Erythroblast (primary cell): ENCODE results near the gene UBR3.
A peak's percentile ranks its signal among the peaks of the same experiment; 100 is the strongest.
"Not testable (repeated sequence)": the region's sequence is repeated elsewhere in the genome, so short reads cannot be mapped to it uniquely, and the experiment has no call there.

Experiments used
- DNase-seq, 2 experiments: peaks; one replicate each; lab custom pipeline; 2025; lab: John Stamatoyannopoulos, UW
- GATA1 ChIP-seq: IDR thresholded peaks from 2 replicates; pipeline ENCODE4 v1.6.1; 2011; ENCODE audit warnings: low read depth, mild to moderate bottlenecking, control low read depth, low read length, moderate library complexity
- POLR2A ChIP-seq: IDR thresholded peaks from 2 replicates; pipeline ENCODE4 v1.6.1; 2011; ENCODE audit warnings: mild to moderate bottlenecking, low read length

Gene UBR3

GRCh38 chr2:170106102-170106840 lies 279.0 kb downstream of the UBR3 start:
- DNase-seq = no peak
- no peak for TF ChIP-seq POLR2A
- TF ChIP-seq GATA1 = no peak

- TF ChIP-seq POLR2A (no peak), GATA1 (no peak)
- DNase-seq = no peak
Measured at GRCh38 chr2:170113168-170113894, 286.1 kb downstream of the UBR3 start.

- TF ChIP-seq POLR2A (no peak), GATA1 (no peak)
- DNase-seq = no peak
Measured at GRCh38 chr2:170115501-170116229, 288.4 kb downstream of the UBR3 start.

GRCh38 chr2:170118641-170119040 lies 291.4 kb downstream of the UBR3 start:
- no peak for TF ChIP-seq GATA1
- TF ChIP-seq POLR2A = no peak
- DNase-seq = no peak

- not testable (repeated sequence) for DNase-seq
Measured at GRCh38 chr2:170119326-170119725, 292.1 kb downstream of the UBR3 start.

- TF ChIP-seq GATA1 (no peak), POLR2A (no peak)
- no peak for DNase-seq
Measured at GRCh38 chr2:170121689-170122088, 294.4 kb downstream of the UBR3 start.

- no peak for TF ChIP-seq POLR2A
- no peak for TF ChIP-seq GATA1
- peak in 1 of 2 experiments; percentile 16 for DNase-seq
Measured at GRCh38 chr2:170122883-170123547, 295.8 kb downstream of the UBR3 start.

GRCh38 chr2:170123593-170123992 lies 296.3 kb downstream of the UBR3 start:
- TF ChIP-seq GATA1 (no peak), POLR2A (no peak)
- DNase-seq = no peak

GRCh38 chr2:170126138-170126728 lies 299.0 kb downstream of the UBR3 start:
- peak; percentile 60 to 80 for DNase-seq
